ENCODE measurements around the gene UXS1. TPM values are rescaled to one million over a fixed set of nuclear protein-coding genes. Genes with fewer than 3 reads are reported as not detected.

Gene UXS1
- polyA plus RNA-seq, 1 of the 3 experiments (the other 2 are of a cell fraction): 55.9 TPM

GRCh38 chr2:106098081-106098480, 96.0 kb downstream of the UXS1 start:
- no peaks in the 10 kb centered on the region for H3K9me2 ChIP-seq
- ChIA-PET POLR2A (no interaction called here), CTCF (interaction anchor here (0.6 to 1.7 kb wide), 7 partner anchors 12 to 523 kb away, joined by 3 to 7 read pairs (median 3); no protein-coding TSS in a partner anchor)
- peaks cover 0 to 21% of the 10 kb centered on the region in 2 experiments for H3K36me3 ChIP-seq (replicated peaks in 1 of 2; ENCODE audit: control insufficient read depth in 1 of 2, insufficient read depth in 2 of 2, low read length in 1 of 2)
- H3K9me3 ChIP-seq: no peaks in the 10 kb centered on the region
- no peak for TF ChIP-seq FOXM1 (IDR thresholded peaks at IDR 0.05; ENCODE audit: low read depth)
- TF ChIP-seq IRF3 (IDR thresholded peaks at IDR 0.05; ENCODE audit: low read depth, low read length): no peak
- TF ChIP-seq EP300 (IDR thresholded peaks at IDR 0.05; ENCODE audit: borderline replicate concordance in 1 of 2, low read depth in 1 of 2, low read length in 1 of 2): no peak
- no peak for TF ChIP-seq CHD2 (IDR thresholded peaks at IDR 0.05; ENCODE audit: low read length, partially characterized antibody)
- peak; percentile 17; the same call in 1 of the 2 replicates for TF ChIP-seq SMC3 (IDR thresholded peaks at IDR 0.05; ENCODE audit: low read depth, low read length)
- TF ChIP-seq CTCF (IDR thresholded peaks at IDR 0.05): peak; percentile 48; the same call in 1 of the 2 replicates
- peak; percentile 67 for TF ChIP-seq RAD21 (IDR thresholded peaks at IDR 0.05; ENCODE audit: low read length)
- no peak for TF ChIP-seq EZH2phosphoT487 (IDR thresholded peaks at IDR 0.05; ENCODE audit: borderline replicate concordance, low read depth)
- H3K27me3 ChIP-seq (ENCODE audit: insufficient read depth): no peaks in the 10 kb centered on the region
- no peaks in the 10 kb centered on the region for H3F3A ChIP-seq (replicated peaks; ENCODE audit: insufficient read depth)
- no peak overlapping the region for H3K4me2 ChIP-seq
- no peak overlapping the region for H3K27ac ChIP-seq (ENCODE audit: low read depth in 2 of 2, low read length in 1 of 2)
- no peaks in the 10 kb centered on the region for H3K79me2 ChIP-seq (ENCODE audit: insufficient read depth)
- H3K9ac ChIP-seq: no peak overlapping the region
- H4K20me1 ChIP-seq (ENCODE audit: insufficient read depth): no peaks in the 10 kb centered on the region
- peak; percentile 53 for DNase-seq
- 77% methylated on average over 3 of the region's 3 CpGs for WGBS (ENCODE audit: low lambda C conversion rate)
- no peak overlapping the region for H2AFZ ChIP-seq (ENCODE audit: low read depth)
- no peak overlapping the region; a peak in 1 of 4 replicates for H3K4me3 ChIP-seq (ENCODE audit: low read depth in 2 of 2, low read length in 1 of 2)
- no peaks in the 10 kb centered on the region; a peak in 1 of 4 replicates for H3K4me1 ChIP-seq (ENCODE audit: control insufficient read depth in 1 of 2, insufficient read depth in 2 of 2, low read depth in 1 of 2, low read length in 1 of 2)

GRCh38 chr2:106097038-106098000, 96.8 kb downstream of the UXS1 start:
- no peaks in the 10 kb centered on the region for H3F3A ChIP-seq (replicated peaks; ENCODE audit: insufficient read depth)
- TF ChIP-seq TCF12 (IDR thresholded peaks at IDR 0.05) (no peak), ZBTB33 (IDR thresholded peaks at IDR 0.05; ENCODE audit: borderline replicate concordance, low read depth) (no peak)
- no peak overlapping the region for H3K4me3 ChIP-seq (ENCODE audit: low read depth in 2 of 2, low read length in 1 of 2)
- no peaks in the 10 kb centered on the region for H3K27me3 ChIP-seq (ENCODE audit: insufficient read depth)
- H3K9ac ChIP-seq: no peak overlapping the region
- H3K9me3 ChIP-seq: no peaks in the 10 kb centered on the region
- H3K36me3 ChIP-seq (replicated peaks in 1 of 2; ENCODE audit: control insufficient read depth in 1 of 2, insufficient read depth in 2 of 2, low read length in 1 of 2): peaks cover 0 to 28% of the 10 kb centered on the region in 2 experiments
- H3K9me2 ChIP-seq: no peaks in the 10 kb centered on the region
- no peak overlapping the region for H2AFZ ChIP-seq (ENCODE audit: low read depth)
- H3K4me1 ChIP-seq (ENCODE audit: control insufficient read depth in 1 of 2, insufficient read depth in 2 of 2, low read depth in 1 of 2, low read length in 1 of 2): no peaks in the 10 kb centered on the region; a peak in 1 of 4 replicates
- ChIA-PET CTCF (interaction anchor here (0.6 to 1.7 kb wide), 7 partner anchors 9 to 522 kb away, joined by 3 to 7 read pairs (median 3); no protein-coding TSS in a partner anchor), POLR2A (no interaction called here)
- 98% methylated on average over 15 of the region's 26 CpGs for whole genome bisulfite sequencing (ENCODE audit: low lambda C conversion rate)
- H4K20me1 ChIP-seq (ENCODE audit: insufficient read depth): no peaks in the 10 kb centered on the region
- DNase-seq: no peak
- no peaks in the 10 kb centered on the region for H3K79me2 ChIP-seq (ENCODE audit: insufficient read depth)
- H3K4me2 ChIP-seq: no peak overlapping the region
- H3K27ac ChIP-seq (ENCODE audit: low read depth in 2 of 2, low read length in 1 of 2): no peak overlapping the region
